Heart left ventricle (tissue), 16 donors: Measurements from ENCODE around the gene TSPAN33. TPM values are rescaled to one million over a fixed set of nuclear protein-coding genes. Genes with fewer than 3 reads are reported as not detected.

Experiments used
- ATAC-seq, 4 donors: fragments of 200-7000 bp; cut with Tn5 transposase; one replicate each; pipeline ENCODE4 v1.9.1; 2020 to 2022; ENCODE audit warnings: moderate library complexity in 4 of 4, mild to moderate bottlenecking in 3 of 4, moderate number of reproducible peaks in 1 of 4
- DNase-seq, 5 donors: peaks; one replicate each; pipeline ENCODE4 v3.0.0-alpha.2; 2020
- H3K27ac ChIP-seq, 12 donors: fragments of 200-600 bp; sonication (generic) in 4 of 12; one replicate each; pipeline versions ENCODE4 v1.5.0 to v1.8.0; 2016 to 2022; ENCODE audit warnings: mild to moderate bottlenecking in 2 of 12
- H3K27me3 ChIP-seq, 9 donors: fragments of 200-600 bp; sonication (generic) in 2 of 9; one replicate each; pipeline versions ENCODE4 v1.5.1 to v1.8.0; 2016 to 2022; ENCODE audit warnings: mild to moderate bottlenecking in 3 of 9
- H3K36me3 ChIP-seq, 9 donors: fragments of 200-600 bp; sonication (generic) in 2 of 9; one replicate each; pipeline versions ENCODE4 v1.5.0 to v1.8.0; 2018 to 2022; ENCODE audit warnings: mild to moderate bottlenecking in 2 of 9
- H3K4me1 ChIP-seq, 12 donors: fragments of 200-600 bp; sonication (generic) in 4 of 12; one replicate each; pipeline versions ENCODE4 v1.5.0 to v1.8.0; 2016 to 2022; ENCODE audit warnings: mild to moderate bottlenecking in 3 of 12
- H3K4me3 ChIP-seq, 12 donors: fragments of 200-600 bp; sonication (generic) in 4 of 12; one replicate each; pipeline versions ENCODE4 v1.5.0 to v1.8.0; 2017 to 2022; ENCODE audit warnings: mild to moderate bottlenecking in 9 of 12, moderate library complexity in 4 of 12
- H3K9me3 ChIP-seq, 12 donors: fragments of 200-600 bp; sonication (generic) in 4 of 12; one replicate each; pipeline versions ENCODE4 v1.5.0 to v1.8.0; 2016 to 2022; ENCODE audit warnings: mild to moderate bottlenecking in 1 of 12
- CTCF ChIP-seq, 12 donors: fragments of 200-600 bp; sonication (generic) in 4 of 12; IDR thresholded peaks; one replicate each; pipeline versions ENCODE4 v1.5.0 to v1.8.0; 2018 to 2022; ENCODE audit warnings: antibody characterized with exemption in 12 of 12, mild to moderate bottlenecking in 5 of 12
- POLR2A ChIP-seq, 2 donors: fragments of 450-650 bp; IDR thresholded peaks; one replicate each; pipeline ENCODE4 v1.6.1; 2017; ENCODE audit warnings: antibody characterized with exemption in 2 of 2, mild to moderate bottlenecking in 2 of 2, moderate library complexity in 2 of 2
- WGBS, 4 donors: extraction: QIAGEN DNeasy Blood & Tissue Kit in 2 of 4; methylation state at CpG; one replicate each; pipeline versions ENCODE4 v1.1.5 to v1.1.7; 2013 to 2018; 5-methylcytosine and 5-hydroxymethylcytosine counted together
- intact Hi-C, 10 donors: fragments of 100-400 bp; cut with DNase I; formaldehyde crosslinking; loops; one replicate each; pipeline versions ENCODE4 v1.11.1 to v1.14.2; 2022
- polyA plus RNA-seq, 2 donors: library from polyadenylated mRNA; stranded (reverse); fragments of 200-250 nt; gene quantifications; one replicate each; pipeline ENCODE4 v1.2.3, GENCODE V29; 2013
- total RNA-seq, 9 donors: library from RNA; depleted of rRNA in 2 of 9; stranded (reverse); fragments of >200 nt in 2 of 9; fragmentation: NEBNext Ultra II Directional in 3 of 9; extraction: Animal tissue kit (Norgen Biotek cat#: 25700) in 3 of 9; gene quantifications; one replicate each; pipeline versions ENCODE4 v1.1.0 to v1.2.4, GENCODE V29; 2016 to 2023
- donor health status: ischemic (EF 13 %, LVEDD 7.1; RV severe dilation, severe dysfunction).
- donor health status: healthy with polysubstance abuse.
- donor health status: DM: no; HTN: yes; CAD: no.
- donor health status: DM: no; HTN: no; CAD: no.
- donor health status: ischemic (EF 25% LVEDD 6.9; RV normal size, moderate dysfunction).
- donor health status: ischemic (EF 25% LVEDD 5.7; RV mildly dilated, moderate dysfunction).
- donor health status: healthy.
- donor health status: DM: yes; HTN: yes; CAD: no.
- donor health status: ischemic (EF 35%, LVEDD 5.7; RV mildly dilated, moderate dysfunction).
- donor health status: nonischemic (EF 11% LVEDD 7.7; RV severe dilation, severe dysfunction).
- donor health status: DM: yes; HTN: yes; CAD: no.
- donor health status: PGD.
- donor health status: ischemic (EF 29% LVEDD 5.4; RV normal size, mild dysfunction).
- donor health status: nonischemic (EF 23%, LVEDD 6.1; RV moderate dilation, normal function).

Gene TSPAN33
- total and polyA plus RNA-seq, 11 donors, result 3.0 to 21.5 (median 8.8) TPM

- intact Hi-C loops, result loop anchor here in 2 of 10 donors (2.0 to 5.0 kb wide), 2 partner anchors 43 to 44 kb away; no protein-coding TSS in a partner anchor
- Histone ChIP-seq H3K9me3 (no peaks in the 10 kb centered on the region), H3K27ac (no peak overlapping the region), H3K36me3 (peaks cover 0 to 7% (median 0%) of the 10 kb centered on the region in 9 donors), H3K4me1 (peaks cover 0 to 17% (median 4%) of the 10 kb centered on the region in 12 donors), H3K4me3 (no peak overlapping the region), H3K27me3 (no peaks in the 10 kb centered on the region)
- 56 to 80% (median 77%) methylated on average over 3 to 4 of the region's 4 CpGs for WGBS, 4 donors
- no peak for DNase-seq
- no peak for ATAC-seq
- TF ChIP-seq CTCF (IDR thresholded peaks at IDR 0.05) (no peak), POLR2A (IDR thresholded peaks at IDR 0.05) (no peak)
Observed at GRCh38 chr7:129167817-129168216, 23.3 kb downstream of the TSPAN33 start.

GRCh38 chr7:129168231-129169021 is 23.9 kb downstream of the TSPAN33 start:
- 29 to 41% (median 34%) methylated on average over 20 of the region's 20 CpGs for WGBS, 4 donors
- TF ChIP-seq POLR2A (IDR thresholded peaks at IDR 0.05) (no peak), CTCF (IDR thresholded peaks at IDR 0.05) (no peak)
- Histone ChIP-seq H3K4me1 (peaks cover 0 to 17% (median 4%) of the 10 kb centered on the region in 12 donors), H3K27me3 (no peaks in the 10 kb centered on the region), H3K4me3 (peak overlapping the region in 10 of 12 donors; percentile 42 to 67 (median 56)), H3K36me3 (peaks cover 0 to 7% (median 0%) of the 10 kb centered on the region in 9 donors), H3K27ac (peak overlapping the region in 4 of 12 donors; percentile 20 to 64 (median 44)), H3K9me3 (no peaks in the 10 kb centered on the region)
- no peak for DNase-seq
- intact Hi-C loops, result loop anchor here in 1 of 10 donors (5.0 kb wide), 1 partner anchor 44 kb away; no protein-coding TSS in a partner anchor
- ATAC-seq, result peak; percentile 16 to 56 (median 54)

- H3K27ac ChIP-seq, result peak overlapping the region in 6 of 12 donors; percentile 13 to 64 (median 34)
- DNase-seq, result peak; percentile 59 to 82 (median 65)
- intact Hi-C loops, result loop anchor here in 1 of 10 donors (5.0 kb wide), 1 partner anchor 43 kb away; no protein-coding TSS in a partner anchor
Observed at GRCh38 chr7:129169171-129169671, 24.7 kb downstream of the TSPAN33 start.

More at GRCh38 chr7:129169171-129169671, 24.7 kb downstream of the TSPAN33 start:
- Histone ChIP-seq H3K9me3 (no peaks in the 10 kb centered on the region), H3K4me3 (peak overlapping the region; percentile 1 to 67 (median 53)), H3K4me1 (peaks cover 0 to 17% (median 4%) of the 10 kb centered on the region in 12 donors), H3K36me3 (peaks cover 0 to 7% (median 0%) of the 10 kb centered on the region in 9 donors), H3K27me3 (no peaks in the 10 kb centered on the region)
- 3 to 4% (median 3%) methylated on average over 35 to 47 of the region's 47 CpGs for WGBS, 4 donors
- TF ChIP-seq CTCF (IDR thresholded peaks at IDR 0.05) (no peak), POLR2A (IDR thresholded peaks at IDR 0.05) (no peak)
- peak; percentile 35 to 90 (median 84) for ATAC-seq
